Ascending aorta (tissue), 2 donors: ENCODE measurements around the gene FLT3LG. TPM values are rescaled to one million over a fixed set of nuclear protein-coding genes. Genes with fewer than 3 reads are reported as not detected.

Experiments
- DNase-seq, 2 donors: peaks; one replicate each; pipeline ENCODE4 v3.0.0-alpha.2; 2019; ENCODE audit warnings: low spot score in 2 of 2
- H3K27ac ChIP-seq, 2 donors: fragments of 200-600 bp; sonication (generic); one replicate each; pipeline ENCODE4 v1.5.1; 2016 to 2017; ENCODE audit warnings: mild to moderate bottlenecking in 1 of 2
- H3K27me3 ChIP-seq: fragments of 200-600 bp; sonication (generic); one replicate; pipeline ENCODE4 v1.5.1; 2017
- H3K36me3 ChIP-seq, 2 donors: fragments of 200-600 bp; sonication (generic); one replicate each; pipeline ENCODE4 v1.5.1; 2016
- H3K4me1 ChIP-seq, 2 donors: fragments of 200-600 bp; sonication (generic); one replicate each; pipeline ENCODE4 v1.5.1; 2016 to 2017; ENCODE audit warnings: mild to moderate bottlenecking in 1 of 2
- H3K4me3 ChIP-seq, 2 donors: fragments of 200-600 bp; sonication (generic); one replicate each; pipeline ENCODE4 v1.5.1; 2016 to 2017; ENCODE audit warnings: mild to moderate bottlenecking in 1 of 2
- H3K9me3 ChIP-seq, 2 donors: fragments of 200-600 bp; sonication (generic); one replicate each; pipeline ENCODE4 v1.5.1; 2016
- CTCF ChIP-seq, 3 experiments: fragments of 200-600 bp in 2 of 3; fragments of 450-650 bp in 1 of 3; sonication (generic) in 2 of 3; IDR thresholded peaks; one replicate each; pipeline ENCODE4 v1.5.1; 2016 to 2019; ENCODE audit warnings: antibody characterized with exemption in 3 of 3, mild to moderate bottlenecking in 1 of 3, moderate library complexity in 1 of 3
- intact Hi-C: fragments of 100-400 bp; cut with DNase I; formaldehyde crosslinking; loops from one replicate; pipeline ENCODE4 v1.15.1; 2023
- total RNA-seq: library from RNA; depleted of rRNA; stranded (reverse); fragments of >200 nt; gene quantifications from one replicate; pipeline ENCODE4 v1.1.0, GENCODE V29; 2016

The FLT3LG gene
- total RNA-seq, 1 donor from 2014 or later: 37.3 TPM

GRCh38 chr19:49474542-49474924 is 518 bp downstream of the FLT3LG start:
- peak overlapping the region; percentile 58 to 66 for H3K27ac ChIP-seq
- DNase-seq: no peak
- H3K9me3 ChIP-seq: no peaks in the 10 kb centered on the region
- no peaks in the 10 kb centered on the region for H3K27me3 ChIP-seq
- intact Hi-C loops: loop anchor here (1.0 kb wide), 2 partner anchors 21 to 73 kb away; partner anchors contain the start of gene ALDH16A1
- peak overlapping the region; percentile 68 to 86 for H3K4me3 ChIP-seq
- H3K4me1 ChIP-seq: peaks cover 3 to 7% of the 10 kb centered on the region in 2 donors
- TF ChIP-seq CTCF (IDR thresholded peaks at IDR 0.05): no peak
- H3K36me3 ChIP-seq: no peaks in the 10 kb centered on the region

GRCh38 chr19:49475191-49475917 is 1.3 kb downstream of the FLT3LG start:
- peak overlapping the region in 1 of 2 donors; percentile 68 for H3K4me3 ChIP-seq
- DNase-seq: no peak
- intact Hi-C loops: no loop called here
- H3K36me3 ChIP-seq: no peaks in the 10 kb centered on the region
- H3K27ac ChIP-seq: peak overlapping the region; percentile 27 to 58
- no peaks in the 10 kb centered on the region for H3K9me3 ChIP-seq
- no peaks in the 10 kb centered on the region for H3K27me3 ChIP-seq
- no peak for TF ChIP-seq CTCF (IDR thresholded peaks at IDR 0.05)
- peaks cover 3 to 7% of the 10 kb centered on the region in 2 donors for H3K4me1 ChIP-seq

- intact Hi-C loops: no loop called here
- Histone ChIP-seq H3K27ac (peak overlapping the region in 1 of 2 donors; percentile 58), H3K4me3 (no peak overlapping the region), H3K27me3 (no peaks in the 10 kb centered on the region), H3K9me3 (no peaks in the 10 kb centered on the region), H3K36me3 (no peaks in the 10 kb centered on the region), H3K4me1 (peaks cover 3 to 7% of the 10 kb centered on the region in 2 donors)
- DNase-seq: no peak
- TF ChIP-seq CTCF (IDR thresholded peaks at IDR 0.05): peak; percentile 5 to 36 (median 31)
Measured at GRCh38 chr19:49475995-49476880, 2.2 kb downstream of the FLT3LG start.

GRCh38 chr19:49479975-49480628 is 6.1 kb downstream of the FLT3LG start:
- no peak overlapping the region for H3K4me3 ChIP-seq
- no peak overlapping the region for H3K27ac ChIP-seq
- intact Hi-C loops: no loop called here
- H3K27me3 ChIP-seq: no peaks in the 10 kb centered on the region
- H3K9me3 ChIP-seq: no peaks in the 10 kb centered on the region
- H3K4me1 ChIP-seq: peaks cover 2 to 3% of the 10 kb centered on the region in 2 donors
- no peaks in the 10 kb centered on the region for H3K36me3 ChIP-seq
- DNase-seq: no peak
- TF ChIP-seq CTCF (IDR thresholded peaks at IDR 0.05): no peak

GRCh38 chr19:49481020-49481683 is 7.1 kb downstream of the FLT3LG start:
- no peak for TF ChIP-seq CTCF (IDR thresholded peaks at IDR 0.05)
- intact Hi-C loops: no loop called here

More at GRCh38 chr19:49481020-49481683, 7.1 kb downstream of the FLT3LG start:
- H3K4me3 ChIP-seq: no peak overlapping the region
- H3K27me3 ChIP-seq: no peaks in the 10 kb centered on the region
- peaks cover 2 to 3% of the 10 kb centered on the region in 2 donors for H3K4me1 ChIP-seq
- DNase-seq: no peak
- H3K36me3 ChIP-seq: no peaks in the 10 kb centered on the region
- no peak overlapping the region for H3K27ac ChIP-seq
- no peaks in the 10 kb centered on the region for H3K9me3 ChIP-seq
